Measurements from ENCODE around the gene SNX14. TPM values are rescaled to one million over a fixed set of nuclear protein-coding genes. Genes with fewer than 3 reads are reported as not detected.

The SNX14 gene
- total and polyA plus RNA-seq, 2 of the 8 experiments (the other 6 are each of a cell fraction or from before 2014, with no cell fraction given): 11.9 to 24.2 TPM

DNA sequence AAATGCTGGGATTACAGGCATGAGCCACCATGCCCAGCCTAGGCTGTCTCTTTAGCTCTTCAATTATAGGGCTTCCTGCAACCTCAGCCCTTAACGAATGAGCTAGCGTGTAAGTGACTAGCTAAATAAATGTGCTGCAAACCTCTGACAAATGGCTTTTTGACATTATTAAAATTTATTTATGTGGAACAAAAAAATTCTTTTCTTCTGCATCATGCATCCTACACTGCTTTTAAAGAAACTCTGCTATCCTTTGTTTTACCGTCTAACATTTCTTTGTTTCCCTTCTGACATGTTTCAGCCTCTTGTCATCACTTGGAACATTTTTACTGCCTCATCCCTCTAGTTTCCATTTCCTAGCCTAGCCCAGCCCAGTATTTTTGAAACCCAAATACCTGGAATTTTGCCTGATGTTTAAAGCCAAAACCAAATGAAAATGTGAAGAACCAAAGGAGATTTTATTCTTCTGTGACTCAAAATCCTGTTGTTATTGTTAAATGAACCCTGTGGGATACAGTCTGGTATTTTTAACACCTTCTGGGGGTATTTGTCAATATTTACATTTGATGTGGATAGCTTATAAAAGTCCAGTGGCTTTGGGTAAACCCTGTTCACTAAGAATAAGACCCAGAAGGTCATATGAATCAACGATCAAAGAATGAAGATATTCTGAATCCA is 134.3 kb downstream of the SNX14 start (continued):
- no peak for TF ChIP-seq RNF2 (IDR thresholded peaks at IDR 0.05; ENCODE audit: borderline replicate concordance, low read depth, low read length, missing control alignments, poor library complexity, severe bottlenecking)

Measured in H1 (cell line).